ENCODE results near the gene MINK1.

DNA sequence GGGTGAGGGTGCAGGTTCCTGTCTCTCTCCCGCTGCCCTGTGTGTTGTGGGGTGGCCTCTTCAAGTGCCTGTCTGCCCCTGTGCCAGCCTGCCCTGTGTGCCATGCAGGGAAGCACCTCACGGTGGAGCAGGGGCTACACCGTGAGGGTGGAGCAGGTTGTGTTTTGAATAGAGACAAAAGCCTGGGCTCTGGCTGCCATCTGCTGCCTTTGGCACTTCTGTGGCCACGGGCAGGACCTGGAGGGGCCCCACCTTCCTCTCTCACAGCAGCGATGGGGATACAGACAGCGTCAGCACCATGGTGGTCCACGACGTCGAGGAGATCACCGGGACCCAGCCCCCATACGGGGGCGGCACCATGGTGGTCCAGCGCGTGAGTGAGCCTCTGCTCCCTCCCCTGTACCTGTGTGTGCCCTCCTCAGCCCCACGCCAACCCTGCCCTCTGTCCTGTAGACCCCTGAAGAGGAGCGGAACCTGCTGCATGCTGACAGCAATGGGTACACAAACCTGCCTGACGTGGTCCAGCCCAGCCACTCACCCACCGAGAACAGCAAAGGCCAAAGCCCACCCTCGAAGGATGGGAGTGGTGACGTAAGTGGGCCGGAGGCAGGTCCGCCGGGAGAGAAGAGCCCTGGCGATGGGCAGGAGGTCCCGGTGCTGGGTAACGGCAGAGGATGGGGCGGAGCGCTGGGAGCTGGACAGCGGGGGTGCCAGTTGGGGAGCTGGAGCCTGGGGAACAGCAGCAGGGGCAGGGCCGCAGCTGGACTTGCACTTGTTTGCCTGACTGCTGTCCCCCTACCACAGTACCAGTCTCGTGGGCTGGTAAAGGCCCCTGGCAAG, 60.8 kb downstream of the MINK1 start:
- TF ChIP-seq, protein P1, sequence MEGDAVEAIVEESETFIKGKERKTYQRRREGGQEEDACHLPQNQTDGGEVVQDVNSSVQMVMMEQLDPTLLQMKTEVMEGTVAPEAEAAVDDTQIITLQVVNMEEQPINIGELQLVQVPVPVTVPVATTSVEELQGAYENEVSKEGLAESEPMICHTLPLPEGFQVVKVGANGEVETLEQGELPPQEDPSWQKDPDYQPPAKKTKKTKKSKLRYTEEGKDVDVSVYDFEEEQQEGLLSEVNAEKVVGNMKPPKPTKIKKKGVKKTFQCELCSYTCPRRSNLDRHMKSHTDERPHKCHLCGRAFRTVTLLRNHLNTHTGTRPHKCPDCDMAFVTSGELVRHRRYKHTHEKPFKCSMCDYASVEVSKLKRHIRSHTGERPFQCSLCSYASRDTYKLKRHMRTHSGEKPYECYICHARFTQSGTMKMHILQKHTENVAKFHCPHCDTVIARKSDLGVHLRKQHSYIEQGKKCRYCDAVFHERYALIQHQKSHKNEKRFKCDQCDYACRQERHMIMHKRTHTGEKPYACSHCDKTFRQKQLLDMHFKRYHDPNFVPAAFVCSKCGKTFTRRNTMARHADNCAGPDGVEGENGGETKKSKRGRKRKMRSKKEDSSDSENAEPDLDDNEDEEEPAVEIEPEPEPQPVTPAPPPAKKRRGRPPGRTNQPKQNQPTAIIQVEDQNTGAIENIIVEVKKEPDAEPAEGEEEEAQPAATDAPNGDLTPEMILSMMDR (IDR thresholded peaks at IDR 0.05; ENCODE audit: insufficient read depth, low read length): no peak
- TF ChIP-seq POLR2AphosphoS5 (IDR thresholded peaks at IDR 0.05; ENCODE audit: low read depth) (no peak), GABPA (IDR thresholded peaks at IDR 0.05; ENCODE audit: low read depth) (no peak), SPI1 (IDR thresholded peaks at IDR 0.05; ENCODE audit: borderline replicate concordance, low read depth) (no peak)
- TF ChIP-seq, protein P2, sequence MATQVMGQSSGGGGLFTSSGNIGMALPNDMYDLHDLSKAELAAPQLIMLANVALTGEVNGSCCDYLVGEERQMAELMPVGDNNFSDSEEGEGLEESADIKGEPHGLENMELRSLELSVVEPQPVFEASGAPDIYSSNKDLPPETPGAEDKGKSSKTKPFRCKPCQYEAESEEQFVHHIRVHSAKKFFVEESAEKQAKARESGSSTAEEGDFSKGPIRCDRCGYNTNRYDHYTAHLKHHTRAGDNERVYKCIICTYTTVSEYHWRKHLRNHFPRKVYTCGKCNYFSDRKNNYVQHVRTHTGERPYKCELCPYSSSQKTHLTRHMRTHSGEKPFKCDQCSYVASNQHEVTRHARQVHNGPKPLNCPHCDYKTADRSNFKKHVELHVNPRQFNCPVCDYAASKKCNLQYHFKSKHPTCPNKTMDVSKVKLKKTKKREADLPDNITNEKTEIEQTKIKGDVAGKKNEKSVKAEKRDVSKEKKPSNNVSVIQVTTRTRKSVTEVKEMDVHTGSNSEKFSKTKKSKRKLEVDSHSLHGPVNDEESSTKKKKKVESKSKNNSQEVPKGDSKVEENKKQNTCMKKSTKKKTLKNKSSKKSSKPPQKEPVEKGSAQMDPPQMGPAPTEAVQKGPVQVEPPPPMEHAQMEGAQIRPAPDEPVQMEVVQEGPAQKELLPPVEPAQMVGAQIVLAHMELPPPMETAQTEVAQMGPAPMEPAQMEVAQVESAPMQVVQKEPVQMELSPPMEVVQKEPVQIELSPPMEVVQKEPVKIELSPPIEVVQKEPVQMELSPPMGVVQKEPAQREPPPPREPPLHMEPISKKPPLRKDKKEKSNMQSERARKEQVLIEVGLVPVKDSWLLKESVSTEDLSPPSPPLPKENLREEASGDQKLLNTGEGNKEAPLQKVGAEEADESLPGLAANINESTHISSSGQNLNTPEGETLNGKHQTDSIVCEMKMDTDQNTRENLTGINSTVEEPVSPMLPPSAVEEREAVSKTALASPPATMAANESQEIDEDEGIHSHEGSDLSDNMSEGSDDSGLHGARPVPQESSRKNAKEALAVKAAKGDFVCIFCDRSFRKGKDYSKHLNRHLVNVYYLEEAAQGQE (IDR thresholded peaks at IDR 0.05; ENCODE audit: insufficient replicate concordance, low read depth): no peak
